ENCODE results near the gene SORCS1. TPM values are rescaled to one million over a fixed set of nuclear protein-coding genes. Genes with fewer than 3 reads are reported as not detected.

The SORCS1 gene
- total RNA-seq, 1 experiment from 2014 or later: not detected

DNA sequence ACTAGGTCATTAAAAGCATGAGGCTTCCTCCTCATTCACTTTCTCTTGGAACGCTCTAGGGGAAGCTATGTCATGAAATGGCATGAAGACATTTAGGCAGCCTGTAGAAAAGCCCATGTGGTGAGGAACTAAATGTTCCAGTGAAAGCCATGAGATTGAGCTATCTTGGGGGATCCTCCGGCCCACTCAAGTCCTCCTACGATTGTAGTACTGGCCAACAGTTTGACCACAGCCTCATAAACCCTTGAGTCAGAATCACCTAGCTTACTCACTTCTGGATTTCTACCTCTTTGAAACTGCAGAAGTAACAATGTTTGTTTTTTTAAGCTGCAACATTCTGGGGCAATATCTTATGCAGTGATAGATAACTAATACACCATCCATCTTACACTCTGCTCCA is 605.1 kb downstream of the SORCS1 start:
- H3K4me3 ChIP-seq (replicated peaks in 1 of 2; ENCODE audit: low read depth in 1 of 2, low read length in 2 of 2): no peak overlapping the region

More for the DNA sequence above, 605.1 kb downstream of the SORCS1 start:
- H3K27ac ChIP-seq (ENCODE audit: low read depth, low read length): no peak overlapping the region
- no peaks in the 10 kb centered on the region for H3K9me2 ChIP-seq (ENCODE audit: insufficient read depth)
- H3K4me1 ChIP-seq (ENCODE audit: control insufficient read depth in 1 of 2, insufficient read depth in 2 of 2, low read length in 2 of 2): no peaks in the 10 kb centered on the region
- ChIA-PET RAD21 (ENCODE audit: low non-redundant PET in 1 of 2, low total read pairs in 2 of 2, uncharacterized antibody in 2 of 2, unreplicated experiment in 2 of 2) (no interaction called here), POLR2A (no interaction called here), CTCF (no interaction called here)
- H3K4me2 ChIP-seq (ENCODE audit: low read length): no peak overlapping the region
- no peak overlapping the region for H2AFZ ChIP-seq (ENCODE audit: low read depth, low read length, poor library complexity, severe bottlenecking)
- H3K9me3 ChIP-seq (ENCODE audit: control insufficient read depth in 1 of 2, insufficient read depth in 1 of 2, low read depth in 1 of 2, low read length in 2 of 2): peaks cover 36% of the 10 kb centered on the region in 2 experiments; a peak in 2 of 4 replicates
- no peaks in the 10 kb centered on the region for H3K36me3 ChIP-seq (ENCODE audit: control insufficient read depth in 1 of 2, insufficient read depth in 2 of 2, low read length in 2 of 2)
- no peak for TF ChIP-seq EGR1 (IDR thresholded peaks at IDR 0.05; ENCODE audit: low read depth)
- no peak for TF ChIP-seq SP1 (IDR thresholded peaks at IDR 0.05; ENCODE audit: low read depth)
- TF ChIP-seq, protein P1, sequence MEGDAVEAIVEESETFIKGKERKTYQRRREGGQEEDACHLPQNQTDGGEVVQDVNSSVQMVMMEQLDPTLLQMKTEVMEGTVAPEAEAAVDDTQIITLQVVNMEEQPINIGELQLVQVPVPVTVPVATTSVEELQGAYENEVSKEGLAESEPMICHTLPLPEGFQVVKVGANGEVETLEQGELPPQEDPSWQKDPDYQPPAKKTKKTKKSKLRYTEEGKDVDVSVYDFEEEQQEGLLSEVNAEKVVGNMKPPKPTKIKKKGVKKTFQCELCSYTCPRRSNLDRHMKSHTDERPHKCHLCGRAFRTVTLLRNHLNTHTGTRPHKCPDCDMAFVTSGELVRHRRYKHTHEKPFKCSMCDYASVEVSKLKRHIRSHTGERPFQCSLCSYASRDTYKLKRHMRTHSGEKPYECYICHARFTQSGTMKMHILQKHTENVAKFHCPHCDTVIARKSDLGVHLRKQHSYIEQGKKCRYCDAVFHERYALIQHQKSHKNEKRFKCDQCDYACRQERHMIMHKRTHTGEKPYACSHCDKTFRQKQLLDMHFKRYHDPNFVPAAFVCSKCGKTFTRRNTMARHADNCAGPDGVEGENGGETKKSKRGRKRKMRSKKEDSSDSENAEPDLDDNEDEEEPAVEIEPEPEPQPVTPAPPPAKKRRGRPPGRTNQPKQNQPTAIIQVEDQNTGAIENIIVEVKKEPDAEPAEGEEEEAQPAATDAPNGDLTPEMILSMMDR (IDR thresholded peaks at IDR 0.05 in 2 of 3, conservative IDR thresholded peaks at IDR 0.05 in 1 of 3; ENCODE audit: borderline replicate concordance in 1 of 3, insufficient read depth in 1 of 3, low read depth in 2 of 3, low read length in 2 of 3): no peak
- no peak for TF ChIP-seq CEBPB (IDR thresholded peaks at IDR 0.05; ENCODE audit: low read depth)
- no peak for TF ChIP-seq FOSL1 (IDR thresholded peaks at IDR 0.05; ENCODE audit: low read depth)
- TF ChIP-seq, protein P2, sequence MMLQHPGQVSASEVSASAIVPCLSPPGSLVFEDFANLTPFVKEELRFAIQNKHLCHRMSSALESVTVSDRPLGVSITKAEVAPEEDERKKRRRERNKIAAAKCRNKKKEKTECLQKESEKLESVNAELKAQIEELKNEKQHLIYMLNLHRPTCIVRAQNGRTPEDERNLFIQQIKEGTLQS (IDR thresholded peaks at IDR 0.05): no peak
- TF ChIP-seq, protein P3, sequence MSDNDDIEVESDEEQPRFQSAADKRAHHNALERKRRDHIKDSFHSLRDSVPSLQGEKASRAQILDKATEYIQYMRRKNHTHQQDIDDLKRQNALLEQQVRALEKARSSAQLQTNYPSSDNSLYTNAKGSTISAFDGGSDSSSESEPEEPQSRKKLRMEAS (IDR thresholded peaks at IDR 0.05): no peak
- TF ChIP-seq EZH2 (IDR thresholded peaks at IDR 0.05): no peak
- TF ChIP-seq SIN3A (IDR thresholded peaks at IDR 0.05; ENCODE audit: low read depth): no peak
- no peak for TF ChIP-seq TCF7L2 (IDR thresholded peaks at IDR 0.05; ENCODE audit: borderline replicate concordance, extremely low read depth, insufficient read depth, insufficient read length)
- no peak for TF ChIP-seq ELF1 (IDR thresholded peaks at IDR 0.05; ENCODE audit: borderline replicate concordance, low read depth)
- TF ChIP-seq RAD21 (IDR thresholded peaks at IDR 0.05; ENCODE audit: low read depth): no peak
- no peak for TF ChIP-seq JUND (IDR thresholded peaks at IDR 0.05)
- H4K20me1 ChIP-seq (ENCODE audit: insufficient read depth): no peaks in the 10 kb centered on the region
- no peak for DNase-seq (ENCODE audit: low read depth, low spot score)
- no peak overlapping the region for H3K9ac ChIP-seq (ENCODE audit: low read length)
- H3K79me2 ChIP-seq (ENCODE audit: insufficient read depth, low read length): no peaks in the 10 kb centered on the region
- no TSS peak for BruUV-seq (replicated peaks)
- no peak for ATAC-seq
- H3K27me3 ChIP-seq (ENCODE audit: insufficient read depth, low read length): no peaks in the 10 kb centered on the region
- intact Hi-C loops (cut with micrococcal nuclease): no loop called here

Measured in HCT116 (cell line).